HG02798 (cell line): ENCODE measurements around the gene ARFGEF3.

Source experiments
- ATAC-seq: cut with Tn5 transposase; IDR thresholded peaks from one replicate; pipeline ENCODE4 v1.9.1; 2021; ENCODE audit warnings: mild to moderate bottlenecking; ENCODE audit not compliant: unreplicated experiment, poor library complexity

The ARFGEF3 gene

DNA sequence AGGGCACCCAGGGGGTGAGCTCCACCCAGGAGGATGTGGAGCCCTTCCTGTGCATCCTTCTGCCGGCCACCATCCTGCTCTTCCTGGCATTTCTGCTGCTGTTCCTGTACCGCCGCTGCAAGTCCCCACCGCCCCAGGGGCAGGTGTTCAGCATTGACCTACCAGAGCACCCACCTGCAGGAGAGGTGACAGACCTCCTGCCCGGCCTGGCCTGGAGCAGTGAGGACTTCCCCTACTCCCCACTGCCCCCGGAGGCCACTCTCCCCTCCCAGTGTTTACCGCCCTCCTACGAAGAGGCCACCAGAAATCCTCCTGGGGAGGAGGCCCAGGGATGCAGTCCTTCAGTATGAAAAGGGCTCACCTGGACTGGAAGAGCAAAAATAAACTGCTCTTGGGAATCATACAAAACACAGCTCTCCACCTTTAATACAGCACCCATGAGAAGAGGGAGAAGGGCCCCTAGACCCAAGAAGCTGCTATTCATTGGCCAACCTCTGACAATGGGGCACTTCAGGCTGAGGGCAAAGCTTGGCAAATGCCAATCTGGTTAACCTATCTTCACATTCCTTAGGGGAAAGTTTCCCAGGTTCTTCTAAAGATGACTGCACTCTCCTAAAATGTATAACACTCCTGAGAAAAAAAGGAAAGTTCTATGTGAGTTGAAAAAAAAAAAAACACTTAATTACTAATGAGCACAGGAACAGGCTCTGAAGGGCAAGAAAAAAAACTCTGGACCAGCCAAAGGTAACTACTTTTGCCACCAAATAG is 220.9 kb downstream of the ARFGEF3 start:
- no peak for ATAC-seq

DNA sequence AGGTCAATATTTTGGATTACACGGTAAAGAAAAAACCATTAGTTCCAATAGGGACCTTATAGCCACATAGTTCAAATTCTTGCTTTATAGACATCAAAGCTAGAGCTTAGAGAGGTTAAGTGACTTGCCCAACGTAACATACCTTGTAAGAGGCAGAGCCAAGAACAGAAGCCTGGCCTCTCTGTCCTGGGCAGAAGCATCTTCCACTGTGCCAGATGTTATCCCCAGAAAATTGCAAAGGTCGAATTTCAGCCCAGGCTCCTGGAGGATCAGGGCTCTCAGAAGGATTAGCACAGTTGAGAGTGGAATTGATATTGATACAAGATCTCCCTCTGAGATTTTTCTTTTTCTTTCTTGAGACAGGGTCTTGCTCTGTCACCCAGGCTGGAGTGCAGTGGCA is 222.0 kb downstream of the ARFGEF3 start:
- no peak for ATAC-seq

DNA sequence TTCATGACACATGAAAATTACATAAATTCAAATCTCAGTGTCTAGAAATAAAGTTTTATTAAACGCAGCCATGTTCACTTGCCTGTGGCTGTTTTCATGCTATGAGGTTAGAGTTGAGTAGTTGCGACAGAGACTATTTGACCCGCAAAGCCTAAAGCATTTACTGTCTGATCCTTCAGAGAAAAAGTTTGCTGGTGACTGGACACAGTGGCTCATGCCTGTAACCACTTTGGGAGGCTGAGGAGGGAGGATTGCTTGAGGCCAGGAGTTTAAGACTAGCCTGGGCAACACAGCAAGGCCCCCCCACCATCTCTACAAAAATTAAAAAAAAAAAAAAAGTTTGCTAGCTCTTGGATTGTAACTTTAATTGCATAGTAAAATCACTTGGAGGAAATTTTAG is 225.2 kb downstream of the ARFGEF3 start:
- ATAC-seq: no peak

DNA sequence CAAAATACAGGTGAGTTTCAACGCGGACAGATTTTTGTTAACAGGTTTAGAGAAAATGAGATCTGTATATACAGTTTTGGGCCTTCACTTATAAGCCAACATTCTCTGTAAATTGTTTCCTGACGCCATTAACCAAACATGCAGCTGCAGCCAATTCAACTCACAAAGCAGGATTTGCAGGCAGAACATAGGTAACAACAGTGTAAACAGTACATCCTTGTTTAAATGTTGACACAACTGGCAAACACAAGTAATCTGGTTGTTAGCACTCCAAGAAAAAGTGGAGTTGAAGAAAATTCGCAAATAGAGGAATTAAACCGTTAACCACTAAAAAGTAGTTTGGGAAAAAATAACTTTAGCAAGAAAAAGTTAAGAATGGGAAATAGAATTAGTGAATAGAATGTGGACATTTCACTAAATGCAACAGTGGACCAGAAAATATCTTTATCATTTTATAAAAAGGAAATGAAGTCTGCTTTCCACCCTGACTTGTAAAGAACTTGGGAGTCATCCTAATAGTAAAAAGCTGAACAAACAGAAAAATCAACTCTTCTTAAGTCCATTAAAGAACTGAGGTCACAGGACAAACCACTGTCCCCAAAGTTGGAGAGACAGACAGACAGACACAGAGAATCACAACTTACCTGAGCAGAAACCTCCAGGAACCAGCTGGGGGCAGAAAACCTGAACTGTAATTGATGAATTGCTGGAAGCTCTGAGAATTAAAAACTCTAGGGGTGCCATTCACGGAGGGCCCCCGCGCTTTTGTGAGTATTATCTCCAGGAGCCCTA is 226.0 kb downstream of the ARFGEF3 start:
- no peak for ATAC-seq

DNA sequence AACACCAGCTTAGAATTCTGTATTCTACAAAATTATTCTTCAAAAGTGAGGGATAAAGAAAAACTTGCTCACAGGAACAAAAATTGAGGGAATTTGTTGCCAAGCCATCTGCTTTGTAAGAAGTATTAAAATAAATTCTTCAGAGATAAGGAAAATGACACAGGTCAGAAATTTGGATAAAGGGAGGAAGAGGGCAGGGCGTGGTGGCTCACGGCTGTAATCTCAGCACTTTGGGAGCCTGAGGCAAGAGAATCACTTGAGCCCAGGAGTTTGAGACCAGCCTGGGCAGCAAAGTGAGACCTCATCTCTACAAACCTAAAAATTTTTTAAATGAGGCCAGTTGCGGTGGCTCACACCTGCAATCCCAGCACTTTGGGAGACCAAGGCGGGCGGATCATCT is 227.8 kb downstream of the ARFGEF3 start:
- no peak for ATAC-seq
